Right ventricle myocardium superior (tissue), 1 donor: ENCODE data around the gene EHD4. TPM values are rescaled to one million over a fixed set of nuclear protein-coding genes. Genes with fewer than 3 reads are reported as not detected.
A peak's percentile ranks its signal among the peaks of the same experiment; 100 is the strongest.

Experiments used
- ATAC-seq: fragments of 200-7000 bp; cut with Tn5 transposase; one replicate; pipeline ENCODE4 v1.9.1; 2020; ENCODE audit warnings: mild to moderate bottlenecking; ENCODE audit not compliant: poor library complexity
- DNase-seq: peaks from one replicate; pipeline ENCODE4 v3.0.0-alpha.2; 2020
- intact Hi-C: fragments of 100-400 bp; cut with DNase I; formaldehyde crosslinking; loops from one replicate; pipeline ENCODE4 v1.11.2; 2022
- total RNA-seq: library from RNA; stranded (reverse); fragmentation: NEBNext Ultra II Directional; extraction: Animal tissue kit (Norgen Biotek cat#: 25700); gene quantifications from one replicate; pipeline ENCODE4 v1.2.1, GENCODE V29; 2021
- donor health status: DM: no; HTN: yes; CAD: no; lungs with severe emphysema.

EHD4 gene
- total RNA-seq, 1 donor from 2014 or later = 47.2 TPM

- ATAC-seq (peak; percentile 71), DNase-seq (peak; percentile 78)
- intact Hi-C loops = no loop called here
Measured at GRCh38 chr15:41930221-41930866, 42.0 kb downstream of the EHD4 start.

DNA sequence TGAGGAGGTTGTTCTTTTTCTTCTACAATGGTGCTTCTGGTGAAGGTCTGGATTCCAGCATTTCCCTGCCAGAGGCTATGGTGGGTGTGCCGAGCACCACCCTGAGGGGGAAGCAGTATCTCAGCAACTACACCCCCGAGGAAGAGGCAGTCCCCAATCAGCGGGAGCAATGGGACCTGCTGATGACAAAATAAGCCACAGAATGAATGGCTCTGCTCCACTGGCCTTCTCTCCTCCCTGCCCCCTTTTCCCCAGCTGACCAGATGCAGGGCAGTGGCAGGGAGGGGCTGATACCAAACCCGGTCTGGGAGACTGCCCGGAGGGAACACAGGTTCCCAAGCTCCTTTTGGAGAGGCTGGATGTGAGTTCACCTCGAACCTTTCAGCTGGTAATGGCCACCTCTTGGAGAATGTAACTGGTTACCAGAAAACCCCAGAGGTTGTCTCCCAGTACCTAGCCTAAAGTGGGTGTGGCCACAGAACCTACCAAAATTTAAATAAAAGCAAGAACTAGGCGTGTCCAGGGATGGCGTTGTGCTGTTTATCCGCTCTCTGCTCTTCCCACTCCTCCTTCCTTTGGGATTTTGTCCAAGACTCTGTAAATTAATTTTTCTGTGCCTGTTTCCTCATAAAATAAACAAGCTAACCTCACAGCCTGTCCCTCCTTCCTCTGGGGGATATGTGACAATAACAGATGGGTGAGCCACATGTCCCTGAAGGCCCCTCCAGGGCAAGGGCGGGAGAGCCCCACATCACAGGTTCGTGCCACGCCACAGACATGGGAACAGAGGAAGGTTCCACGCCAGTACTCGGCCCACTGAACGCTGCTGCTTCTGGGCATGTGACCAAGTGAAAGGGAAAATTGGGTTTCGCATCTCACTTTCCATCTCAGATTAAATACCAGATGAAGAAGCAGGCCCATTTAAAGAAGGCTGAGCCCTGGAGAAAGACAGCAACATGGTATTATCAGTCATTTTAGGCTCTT, 43.4 kb downstream of the EHD4 start:
- DNase-seq (peak; percentile 73), ATAC-seq (peak; percentile 69)
- intact Hi-C loops = loop anchor here (5.0 kb wide), 1 partner anchor 33 kb away; no protein-coding TSS in a partner anchor

DNA sequence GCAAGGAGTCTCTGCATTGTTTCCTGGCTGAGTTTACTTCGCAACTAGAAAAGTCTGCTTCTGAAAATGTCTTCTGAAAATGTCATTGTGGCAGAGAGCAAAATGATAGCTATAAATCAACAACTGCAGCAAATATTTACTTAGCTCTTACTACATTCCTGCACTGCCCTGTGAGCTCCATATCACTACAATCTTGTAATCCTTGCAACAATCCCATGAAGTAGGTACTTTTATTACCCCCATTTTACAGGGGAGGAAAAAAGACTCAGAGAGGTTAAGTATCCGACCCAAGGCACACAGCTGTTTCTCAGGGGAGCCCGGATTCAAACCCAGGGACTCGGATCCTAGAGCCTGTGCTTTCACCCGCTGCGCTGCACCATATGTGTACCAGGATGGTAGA, 44.3 kb downstream of the EHD4 start:
- DNase-seq (no peak), ATAC-seq (no peak)
- intact Hi-C loops = loop anchor here (5.0 kb wide), 1 partner anchor 34 kb away; no protein-coding TSS in a partner anchor

- DNase-seq (no peak), ATAC-seq (no peak)
- intact Hi-C loops = loop anchor here (5.0 kb wide), 1 partner anchor 35 kb away; no protein-coding TSS in a partner anchor
Measured at GRCh38 chr15:41927536-41927935, 44.8 kb downstream of the EHD4 start.

GRCh38 chr15:41926185-41927056, 45.9 kb downstream of the EHD4 start:
- peak; percentile 8 for ATAC-seq
- no peak for DNase-seq
- intact Hi-C loops = loop anchor here (5.0 kb wide), 1 partner anchor 36 kb away; no protein-coding TSS in a partner anchor

DNA sequence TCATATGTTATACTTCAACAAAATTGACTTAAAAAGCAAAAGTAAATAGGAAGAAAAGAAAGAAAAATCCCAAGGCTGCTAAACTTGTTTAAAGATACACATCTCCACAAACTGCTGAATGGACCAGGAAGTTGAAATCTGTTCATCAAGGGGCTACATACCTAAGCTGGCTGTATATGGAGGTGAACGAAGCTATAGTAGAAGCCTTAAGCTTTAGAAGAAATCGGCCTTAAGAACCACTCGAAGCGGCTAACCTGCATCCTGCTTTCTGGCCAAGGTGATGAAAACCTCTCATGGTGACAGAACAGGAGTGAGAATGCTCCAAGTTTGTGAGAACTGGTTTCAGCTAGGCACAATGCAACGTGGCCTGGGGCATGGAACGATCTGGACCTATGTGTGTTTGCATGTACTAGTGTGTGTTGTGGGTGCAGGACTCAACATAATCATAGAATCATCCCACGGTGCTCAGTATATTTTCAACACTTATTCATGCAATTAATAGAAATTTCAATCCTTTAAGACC, 47.2 kb downstream of the EHD4 start:
- no peak for DNase-seq
- ATAC-seq = no peak
- intact Hi-C loops = loop anchor here (5.0 kb wide), 1 partner anchor 37 kb away; no protein-coding TSS in a partner anchor

- DNase-seq (no peak), ATAC-seq (no peak)
- intact Hi-C loops = no loop called here
Measured at GRCh38 chr15:41923401-41923997, 48.9 kb downstream of the EHD4 start.

GRCh38 chr15:41922353-41922752, 50.0 kb downstream of the EHD4 start:
- intact Hi-C loops = no loop called here
- no peak for DNase-seq
- no peak for ATAC-seq

DNA sequence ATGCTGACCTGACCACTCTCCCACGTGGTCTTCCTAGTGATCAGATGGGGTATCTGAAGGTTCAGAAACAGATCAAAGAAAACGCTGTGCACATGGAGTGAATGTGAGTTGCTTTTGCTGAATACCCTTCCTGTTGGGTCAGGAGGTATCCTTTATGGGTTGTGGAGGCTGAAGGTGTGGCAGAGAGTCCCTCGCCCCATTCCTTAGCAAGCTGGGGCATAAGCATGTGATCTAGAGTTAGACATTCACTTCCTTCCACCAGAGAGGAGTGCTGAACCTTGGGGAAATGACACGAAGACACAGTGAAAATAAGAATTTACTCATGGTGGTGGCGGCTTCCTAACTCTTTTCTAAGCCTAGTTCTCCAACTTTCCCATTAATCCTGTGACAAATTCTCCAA, 50.7 kb downstream of the EHD4 start:
- intact Hi-C loops = no loop called here
- DNase-seq (no peak), ATAC-seq (no peak)

GRCh38 chr15:41921167-41921566, 51.2 kb downstream of the EHD4 start:
- ATAC-seq = peak; percentile 61
- DNase-seq = no peak

GRCh38 chr15:41919954-41920538, 52.3 kb downstream of the EHD4 start:
- DNase-seq (no peak), ATAC-seq (no peak)
- intact Hi-C loops = no loop called here

More at GRCh38 chr15:41921167-41921566, 51.2 kb downstream of the EHD4 start:
- intact Hi-C loops = no loop called here

DNA sequence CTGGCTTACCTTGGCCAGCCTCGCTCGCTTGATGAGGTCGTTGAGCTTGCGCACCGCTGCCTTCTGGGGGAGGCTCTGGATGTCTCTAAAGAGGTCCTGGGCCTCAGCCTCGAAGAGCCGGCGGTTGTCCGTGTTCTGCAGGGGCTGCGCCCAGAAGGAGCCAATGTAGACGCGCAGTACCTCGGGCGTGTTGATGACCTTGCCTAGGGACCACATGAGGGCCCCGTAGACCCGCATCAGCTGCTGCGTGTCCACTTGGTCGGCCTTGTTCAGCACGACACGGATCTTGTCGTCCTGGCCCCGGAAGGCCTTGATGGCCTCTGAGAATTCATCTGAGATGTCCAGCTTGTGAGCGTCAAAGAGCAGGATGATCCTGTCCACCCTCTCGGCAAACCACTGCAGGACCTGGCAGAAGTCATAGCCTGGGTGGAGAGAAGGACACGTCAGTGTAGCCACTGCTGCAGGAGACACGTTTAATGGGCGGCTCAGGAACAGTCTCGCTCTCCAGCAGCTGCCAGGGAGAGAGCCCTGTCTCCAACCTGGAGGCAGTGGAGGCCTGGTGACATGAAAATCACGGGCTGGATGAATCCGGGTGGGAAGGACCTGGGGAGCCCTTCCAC, 53.0 kb downstream of the EHD4 start:
- no peak for DNase-seq
- intact Hi-C loops = no loop called here

DNA sequence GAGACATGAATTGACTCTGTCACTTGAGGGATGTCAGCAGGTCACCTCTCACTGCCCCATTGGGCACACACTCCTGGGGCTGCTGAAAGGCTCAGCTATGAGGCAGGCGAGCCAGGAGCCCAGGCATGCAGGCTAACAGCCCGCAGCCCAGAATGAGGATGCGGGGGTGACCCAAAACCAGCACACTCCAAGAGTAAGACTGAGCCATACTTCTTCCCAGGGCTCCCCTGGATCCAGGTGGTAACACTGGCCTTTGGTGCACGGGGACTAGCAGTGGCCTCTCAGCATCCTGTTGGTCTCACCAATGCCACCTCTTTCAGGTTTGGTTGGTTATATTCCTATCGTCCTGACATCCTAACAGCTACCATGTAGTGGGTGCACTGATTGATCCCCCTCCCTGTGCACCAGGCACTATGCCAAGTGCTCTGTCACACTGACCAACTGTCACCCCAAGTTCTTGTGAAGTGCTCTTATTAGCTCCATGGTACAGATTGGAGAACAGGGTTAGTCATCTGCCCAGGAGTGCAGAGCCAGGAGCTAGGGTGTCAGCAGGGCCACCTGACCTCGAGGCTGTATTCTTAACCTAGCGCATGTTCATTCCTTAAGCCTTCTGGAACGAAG, 53.7 kb downstream of the EHD4 start:
- no peak for DNase-seq
- no peak for ATAC-seq
- intact Hi-C loops = no loop called here

More for the DNA sequence above, 53.0 kb downstream of the EHD4 start:
- peak; percentile 5 for ATAC-seq

- intact Hi-C loops = no loop called here
- DNase-seq (peak; percentile 76), ATAC-seq (peak; percentile 43)
Measured at GRCh38 chr15:41917767-41918430, 54.5 kb downstream of the EHD4 start.

GRCh38 chr15:41915255-41915994, 56.9 kb downstream of the EHD4 start:
- ATAC-seq (no peak), DNase-seq (no peak)
- intact Hi-C loops = no loop called here

- intact Hi-C loops = no loop called here
- ATAC-seq (peak; percentile 67), DNase-seq (no peak)
Measured at GRCh38 chr15:41914411-41914810, 57.9 kb downstream of the EHD4 start.
